A549 treated with AZD9567 at 1 μM for 4 hours (cell line): ENCODE data around the gene FAF1. TPM values are rescaled to one million over a fixed set of nuclear protein-coding genes. Genes with fewer than 3 reads are reported as not detected.

Experiments
- total RNA-seq: library from RNA; stranded (reverse); fragments of 200-300 nt; extraction: Qiagen RNA extraction; gene quantifications from 5 replicates; pipeline ENCODE4 v1.2.3, GENCODE V29; 2022; ENCODE audit not compliant: insufficient read depth

The FAF1 gene
- 37.9 to 46.1 TPM (median 38.9 TPM) in 5 replicates for total RNA-seq

DNA sequence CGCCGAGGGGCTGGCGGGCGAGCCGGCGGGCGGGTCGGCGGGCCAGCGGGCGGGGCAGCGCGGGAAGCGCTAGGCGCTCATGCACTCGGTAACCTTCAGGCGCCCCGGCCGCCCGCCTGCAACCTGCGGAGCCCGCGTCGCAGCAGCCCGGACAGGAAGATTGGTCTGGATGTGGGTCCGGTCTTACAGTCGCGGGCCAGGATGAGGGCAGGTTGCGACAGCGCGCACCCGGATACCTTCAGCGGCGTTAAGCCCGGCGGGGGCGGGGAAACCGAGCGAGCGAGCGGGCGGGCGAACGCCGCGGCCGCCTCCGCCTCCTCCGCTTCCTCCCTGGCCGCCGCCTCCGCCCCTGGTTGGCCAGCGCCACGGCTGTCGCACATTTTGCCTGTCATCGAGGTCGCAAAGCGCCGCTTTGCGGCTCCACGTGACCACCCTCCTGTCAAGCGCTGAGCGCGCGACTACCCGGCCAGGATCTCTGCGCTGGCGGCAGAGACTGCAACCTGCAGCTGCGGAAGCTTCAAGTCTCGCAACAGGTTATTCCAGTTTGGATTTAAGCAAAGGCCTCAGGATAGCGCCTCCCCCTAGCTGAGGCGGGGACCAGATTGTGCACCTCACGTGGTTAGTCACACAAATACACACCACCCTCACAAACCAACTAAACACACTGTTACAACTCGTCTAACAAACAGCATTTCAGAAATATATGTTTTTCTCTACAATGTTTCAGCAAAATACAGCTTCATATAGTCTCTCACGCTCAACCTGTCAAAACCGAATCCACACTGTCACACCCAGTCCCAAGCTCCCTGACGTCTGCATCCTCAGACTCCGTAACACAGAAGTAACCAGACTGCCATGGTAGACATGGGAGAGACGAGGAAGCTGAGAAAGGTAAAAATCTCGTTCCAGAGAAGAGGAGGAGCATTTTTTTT lies at the start of gene FAF1:
Gene FAF1, minus strand, starts transcription at position 355 of the 932 bp plus-strand sequence. CDS start 456 bp downstream, outside the sequence.

GRCh38 chr1:50969611-50970508 lies 9.8 kb upstream of the FAF1 start, which contains the start of gene CDKN2C:
CDKN2C (plus strand) TSS chr1:50970245; CDS start chr1:50970369, 124 bp downstream.

GRCh38 chr1:50422946-50423669 lies 537.0 kb downstream of the FAF1 start, which contains the start of gene DMRTA2:
DMRTA2 (minus strand) TSS chr1:50423443; CDS start chr1:50421536, 1,907 bp downstream.

Other genes starting within 250 kb of the FAF1 start
- 7.3 to 11.4 TPM (median 9.4 TPM) in 5 replicates for gene CDKN2C, start 10.0 kb upstream of the FAF1 start, total RNA-seq
- gene C1orf185, start 142.0 kb upstream of the FAF1 start, total RNA-seq: not detected in 5 replicates